MM.1S (cell line): ENCODE measurements around the gene OVCA2.

Source experiments
- DNase-seq: peaks from one replicate; pipeline ENCODE4 v3.0.0-alpha.2; 2015
- H2AFZ ChIP-seq: fragments of 300-600 bp; sonication (generic); 2 replicates; pipeline ENCODE4 v1.6.0; 2016; ENCODE audit warnings: antibody characterized with exemption, low read length
- H3F3A ChIP-seq: fragments of 300-600 bp; sonication (generic); 2 replicates; pipeline ENCODE4 v1.6.1; 2016; ENCODE audit warnings: mild to moderate bottlenecking, antibody characterized with exemption, low read length, moderate library complexity, mixed read lengths; ENCODE audit not compliant: insufficient read depth
- H3K27ac ChIP-seq: fragments of 300-600 bp; sonication (generic); 2 replicates; pipeline ENCODE4 v1.5.1; 2016; ENCODE audit warnings: mild to moderate bottlenecking, low read length
- H3K27me3 ChIP-seq: fragments of 300-600 bp; sonication (generic); replicated peaks from 2 replicates; pipeline ENCODE4 v1.6.0; 2016; ENCODE audit warnings: low read length; ENCODE audit not compliant: insufficient read depth
- H3K36me3 ChIP-seq: fragments of 300-600 bp; sonication (generic); replicated peaks from 2 replicates; pipeline ENCODE4 v1.6.1; 2016; ENCODE audit warnings: mild to moderate bottlenecking, low read length, mixed read lengths; ENCODE audit not compliant: insufficient read depth
- H3K4me1 ChIP-seq: fragments of 300-600 bp; sonication (generic); 2 replicates; pipeline ENCODE4 v1.6.1; 2016; ENCODE audit warnings: low read length, mixed read lengths
- H3K4me2 ChIP-seq: fragments of 300-600 bp; sonication (generic); 2 replicates; pipeline ENCODE4 v1.6.0; 2016; ENCODE audit warnings: low read depth, low read length
- H3K4me3 ChIP-seq: fragments of 300-600 bp; sonication (generic); 2 replicates; pipeline ENCODE4 v1.5.1; 2016; ENCODE audit warnings: low read length, mixed read lengths
- H3K79me2 ChIP-seq: fragments of 300-600 bp; sonication (generic); 2 replicates; pipeline ENCODE4 v1.6.1; 2016; ENCODE audit warnings: mixed run types, low read length, mixed read lengths
- H3K9ac ChIP-seq: fragments of 300-600 bp; sonication (generic); 2 replicates; pipeline ENCODE4 v1.6.1; 2016; ENCODE audit warnings: low read length, mixed read lengths
- H3K9me2 ChIP-seq: fragments of 300-600 bp; sonication (generic); replicated peaks from 2 replicates; pipeline ENCODE4 v1.6.1; 2016; ENCODE audit warnings: mild to moderate bottlenecking, low read length, mixed read lengths; ENCODE audit not compliant: insufficient read depth
- H3K9me3 ChIP-seq: fragments of 300-600 bp; sonication (generic); replicated peaks from 2 replicates; pipeline ENCODE4 v1.6.1; 2016; ENCODE audit warnings: mild to moderate bottlenecking, low read length, mixed read lengths; ENCODE audit not compliant: insufficient read depth
- H4K20me1 ChIP-seq: fragments of 300-600 bp; sonication (generic); 2 replicates; pipeline ENCODE4 v1.6.1; 2016; ENCODE audit warnings: mild to moderate bottlenecking, low read length, moderate library complexity, mixed read lengths; ENCODE audit not compliant: insufficient read depth
- CTCF ChIP-seq: fragments of 300-600 bp; sonication (generic); IDR thresholded peaks from 2 replicates; pipeline ENCODE4 v1.5.1; 2016; ENCODE audit warnings: antibody characterized with exemption, low read length, mixed read lengths
- EZH2 ChIP-seq: fragments of 300-600 bp; sonication (generic); optimal IDR thresholded peaks from 2 replicates; pipeline ENCODE3; 2017; ENCODE audit warnings: low read depth, mild to moderate bottlenecking, antibody characterized with exemption, low read length, mixed read lengths
- EZH2phosphoT487 ChIP-seq: fragments of 300-600 bp; sonication (generic); IDR thresholded peaks from 2 replicates; pipeline ENCODE4 v1.6.1; 2018; ENCODE audit warnings: antibody characterized with exemption, low read length

The OVCA2 gene

GRCh38 chr17:2028234-2028614 lies 13.6 kb upstream of the OVCA2 start:
- Histone ChIP-seq H3K27ac (no peak overlapping the region), H3K79me2 (peaks cover 22% of the 10 kb centered on the region), H4K20me1 (no peaks in the 10 kb centered on the region), H3K27me3 (peaks cover 61% of the 10 kb centered on the region), H2AFZ (no peak overlapping the region), H3F3A (no peaks in the 10 kb centered on the region), H3K36me3 (no peaks in the 10 kb centered on the region), H3K4me1 (0 out of 2 replicates have a peak, but pooled peaks cover 5% of the 10 kb centered on the region), H3K4me3 (no peak overlapping the region), H3K4me2 (no peak overlapping the region), H3K9me3 (no peaks in the 10 kb centered on the region), H3K9me2 (no peaks in the 10 kb centered on the region), H3K9ac (no peak overlapping the region)
- DNase-seq, result no peak
- TF ChIP-seq EZH2phosphoT487 (no peak), EZH2 (no peak), CTCF (no peak)

- Histone ChIP-seq H3K4me1 (0 out of 2 replicates have a peak, but pooled peaks cover 5% of the 10 kb centered on the region), H3K9me3 (no peaks in the 10 kb centered on the region), H2AFZ (no peak overlapping the region), H3K4me2 (no peak overlapping the region), H3K36me3 (no peaks in the 10 kb centered on the region), H3K79me2 (peaks cover 22% of the 10 kb centered on the region), H4K20me1 (no peaks in the 10 kb centered on the region), H3K27ac (no peak overlapping the region), H3K4me3 (no peak overlapping the region), H3K27me3 (peaks cover 57% of the 10 kb centered on the region), H3K9me2 (no peaks in the 10 kb centered on the region), H3K9ac (no peak overlapping the region), H3F3A (no peaks in the 10 kb centered on the region)
- DNase-seq, result no peak
- TF ChIP-seq CTCF (no peak), EZH2 (no peak), EZH2phosphoT487 (no peak)
Measured at GRCh38 chr17:2028737-2029136, 13.1 kb upstream of the OVCA2 start.

GRCh38 chr17:2029911-2030778 lies 11.7 kb upstream of the OVCA2 start, which contains the start of gene DPH1:
Gene DPH1 (plus strand): TSS chr17:2030153. CDS start chr17:2030170, 17 bp downstream.
- peaks cover 22% of the 10 kb centered on the region for H3K79me2 ChIP-seq
- peak within 1 kb of the TSS; percentile 87 for H2AFZ ChIP-seq
- H3K4me3 ChIP-seq, result peak within 1 kb of the TSS; percentile 94
- H3K27ac ChIP-seq, result peak within 1 kb of the TSS; percentile 24; the same call in 1 of the 2 replicates
- H3K4me1 ChIP-seq, result 0 out of 2 replicates have a peak, but pooled peaks cover 5% of the 10 kb centered on the region
- no peaks in the 10 kb centered on the region for H4K20me1 ChIP-seq
- H3K9me3 ChIP-seq, result no peaks in the 10 kb centered on the region
- H3K36me3 ChIP-seq, result no peaks in the 10 kb centered on the region
- H3K9me2 ChIP-seq, result no peaks in the 10 kb centered on the region
- no peaks in the 10 kb centered on the region for H3F3A ChIP-seq
- H3K27me3 ChIP-seq, result peaks cover 43% of the 10 kb centered on the region
- H3K9ac ChIP-seq, result peak within 1 kb of the TSS; percentile 77
- no peak for TF ChIP-seq CTCF
- TF ChIP-seq EZH2phosphoT487, result no peak
- TF ChIP-seq EZH2, result no peak
- DNase-seq, result peak; percentile 93
- H3K4me2 ChIP-seq, result peak within 1 kb of the TSS; percentile 91
